Endodermal cell (in vitro differentiated cells): ENCODE results near the gene SYTL5. TPM values are rescaled to one million over a fixed set of nuclear protein-coding genes. Genes with fewer than 3 reads are reported as not detected.

Source experiments
- DNase-seq: peaks from one replicate; pipeline ENCODE4 v3.0.0-alpha.2; 2017
- H3K27ac ChIP-seq: 2 replicates; pipeline ENCODE4 v1.5.1; 2013; ENCODE audit warnings: mild to moderate bottlenecking, low read depth, low read length, moderate library complexity
- H3K27me3 ChIP-seq: 2 replicates; pipeline ENCODE4 v1.6.1; 2013; ENCODE audit warnings: mild to moderate bottlenecking, low read length, moderate library complexity; ENCODE audit not compliant: insufficient read depth, control insufficient read depth, poor library complexity, severe bottlenecking
- H3K36me3 ChIP-seq: 2 replicates; pipeline ENCODE4 v1.7.0; 2013; ENCODE audit warnings: mild to moderate bottlenecking, low read length, moderate library complexity; ENCODE audit not compliant: control insufficient read depth, insufficient read depth
- H3K4me1 ChIP-seq: one replicate; pipeline ENCODE4 v1.7.0; 2013; ENCODE audit warnings: low read length; ENCODE audit not compliant: control insufficient read depth, insufficient read depth
- H3K4me3 ChIP-seq: 2 replicates; pipeline ENCODE4 v1.5.1; 2013; ENCODE audit warnings: mild to moderate bottlenecking, low read length, moderate library complexity
- H3K9ac ChIP-seq: 2 replicates; pipeline ENCODE4 v1.6.1; 2013; ENCODE audit warnings: mild to moderate bottlenecking, low read length, moderate library complexity; ENCODE audit not compliant: poor library complexity, severe bottlenecking; ENCODE audit errors: extremely low read depth
- H3K9me3 ChIP-seq: 2 replicates; pipeline ENCODE4 v1.6.1; 2013; ENCODE audit warnings: mild to moderate bottlenecking, low read length, moderate library complexity; ENCODE audit not compliant: control insufficient read depth
- H3K27ac Mint-ChIP-seq: 2 replicates; pipeline ENCODE4 v1.8.0; 2020; ENCODE audit warnings: mixed read lengths
- H3K27me3 Mint-ChIP-seq: 2 replicates; pipeline ENCODE4 v1.8.0; 2021; ENCODE audit warnings: mild to moderate bottlenecking, mixed read lengths; ENCODE audit not compliant: insufficient read depth
- H3K36me3 Mint-ChIP-seq: 2 replicates; pipeline ENCODE4 v1.8.0; 2020; ENCODE audit warnings: low read depth, mixed read lengths
- H3K4me1 Mint-ChIP-seq: 2 replicates; pipeline ENCODE4 v1.8.0; 2020; ENCODE audit warnings: mixed read lengths
- H3K4me3 Mint-ChIP-seq: 2 replicates; pipeline ENCODE4 v1.8.0; 2020; ENCODE audit warnings: mild to moderate bottlenecking, moderate library complexity, mixed read lengths
- H3K9me3 Mint-ChIP-seq: 2 replicates; pipeline ENCODE4 v1.8.0; 2020; ENCODE audit warnings: mild to moderate bottlenecking, mixed read lengths
- WGBS, 2 experiments: methylation state at CpG; one replicate each; pipeline versions ENCODE4 v1.1.5 to v1.1.7; 2013; ENCODE audit warnings: missing lambda C conversion rate in 2 of 2, mixed read lengths in 1 of 2; ENCODE audit not compliant: insufficient coverage in 1 of 2, insufficient read length in 1 of 2; 5-methylcytosine and 5-hydroxymethylcytosine counted together
- total RNA-seq, 2 donors: library from RNA; stranded (reverse); fragmentation: NEBNext Ultra II Directional in 1 of 2; extraction: Animal tissue kit (Norgen Biotek cat#: 25700) in 1 of 2; gene quantifications; 2 replicates in 1 of 2; 3 replicates in 1 of 2; pipeline ENCODE4 v1.2.1, GENCODE V29; 2021
- TF ChIP-seq, protein P1 (sequence below): fragments of 200-600 bp; sonication (generic); conservative IDR thresholded peaks from 2 replicates; pipeline ENCODE4 v1.5.0; 2021; ENCODE audit warnings: antibody characterized with exemption, mild to moderate bottlenecking

Gene SYTL5
- total RNA-seq, 2 donors from 2014 or later = 8.1 to 8.6 TPM

DNA sequence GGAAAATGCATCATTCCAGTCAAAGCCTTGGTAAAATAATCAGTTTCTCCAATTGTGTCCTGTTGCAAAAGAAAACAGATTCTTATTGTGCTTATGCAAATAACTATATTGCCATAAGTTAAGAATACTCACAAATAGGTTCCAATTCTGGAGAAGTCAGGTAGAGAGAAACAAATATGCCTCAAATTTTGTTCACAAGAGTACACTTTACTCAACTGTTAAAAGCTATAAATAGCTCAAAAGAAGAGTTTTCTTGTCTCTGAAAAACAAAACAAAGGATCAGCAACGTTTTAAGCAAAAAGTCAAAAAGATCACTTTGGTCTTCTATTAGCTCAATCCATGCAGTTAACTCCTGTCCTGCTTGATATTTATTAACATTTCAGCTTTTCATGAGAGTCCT is 21.9 kb downstream of the SYTL5 start:
- H3K9ac ChIP-seq = no peak overlapping the region
- Mint-ChIP-seq H3K4me1 (no peaks in the 10 kb centered on the region), H3K27me3 (peaks cover 15% of the 10 kb centered on the region), H3K36me3 (no peaks in the 10 kb centered on the region), H3K27ac (no peak overlapping the region), H3K9me3 (peaks cover 72% of the 10 kb centered on the region), H3K4me3 (no peak overlapping the region)
- 85% methylated on average over 1 of the region's 1 CpG; no CpG with 5 or more reads in 1 of the 2 experiments for WGBS, 2 experiments
- H3K4me3 ChIP-seq = no peak overlapping the region
- TF ChIP-seq, protein P1, sequence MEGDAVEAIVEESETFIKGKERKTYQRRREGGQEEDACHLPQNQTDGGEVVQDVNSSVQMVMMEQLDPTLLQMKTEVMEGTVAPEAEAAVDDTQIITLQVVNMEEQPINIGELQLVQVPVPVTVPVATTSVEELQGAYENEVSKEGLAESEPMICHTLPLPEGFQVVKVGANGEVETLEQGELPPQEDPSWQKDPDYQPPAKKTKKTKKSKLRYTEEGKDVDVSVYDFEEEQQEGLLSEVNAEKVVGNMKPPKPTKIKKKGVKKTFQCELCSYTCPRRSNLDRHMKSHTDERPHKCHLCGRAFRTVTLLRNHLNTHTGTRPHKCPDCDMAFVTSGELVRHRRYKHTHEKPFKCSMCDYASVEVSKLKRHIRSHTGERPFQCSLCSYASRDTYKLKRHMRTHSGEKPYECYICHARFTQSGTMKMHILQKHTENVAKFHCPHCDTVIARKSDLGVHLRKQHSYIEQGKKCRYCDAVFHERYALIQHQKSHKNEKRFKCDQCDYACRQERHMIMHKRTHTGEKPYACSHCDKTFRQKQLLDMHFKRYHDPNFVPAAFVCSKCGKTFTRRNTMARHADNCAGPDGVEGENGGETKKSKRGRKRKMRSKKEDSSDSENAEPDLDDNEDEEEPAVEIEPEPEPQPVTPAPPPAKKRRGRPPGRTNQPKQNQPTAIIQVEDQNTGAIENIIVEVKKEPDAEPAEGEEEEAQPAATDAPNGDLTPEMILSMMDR = no peak
- H3K36me3 ChIP-seq = no peaks in the 10 kb centered on the region
- H3K4me1 ChIP-seq = no peaks in the 10 kb centered on the region
- peaks cover 23% of the 10 kb centered on the region for H3K9me3 ChIP-seq
- peaks cover 11% of the 10 kb centered on the region for H3K27me3 ChIP-seq
- DNase-seq = no peak
- H3K27ac ChIP-seq = no peak overlapping the region

DNA sequence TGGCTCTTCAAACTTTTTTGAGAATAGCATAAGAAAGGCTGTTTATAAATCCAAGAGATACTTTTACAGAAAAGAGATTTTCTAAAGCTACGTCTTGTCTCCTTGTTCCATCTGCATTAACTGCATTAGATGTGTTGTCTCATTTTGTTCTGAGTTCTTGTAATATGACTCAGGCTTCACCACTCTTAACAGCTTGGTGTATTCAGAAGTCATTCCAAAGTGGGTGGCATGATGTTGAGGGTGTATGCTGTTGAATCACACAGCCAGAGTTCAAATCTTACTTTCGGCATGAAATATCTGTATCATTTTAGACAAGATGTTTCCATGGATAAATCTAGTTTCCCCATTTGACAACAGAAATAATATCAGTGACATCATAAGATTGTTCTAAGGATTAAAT is 30.1 kb downstream of the SYTL5 start:
- WGBS, 2 experiments = 100% methylated on average over 1 of the region's 2 CpGs; no CpG with 5 or more reads in 1 of the 2 experiments
- Histone ChIP-seq H3K9me3 (no peaks in the 10 kb centered on the region), H3K27ac (no peak overlapping the region), H3K4me1 (no peaks in the 10 kb centered on the region), H3K36me3 (no peaks in the 10 kb centered on the region), H3K4me3 (no peak overlapping the region), H3K9ac (no peak overlapping the region), H3K27me3 (no peaks in the 10 kb centered on the region)
- TF ChIP-seq, protein P1 = no peak
- peaks cover 3% of the 10 kb centered on the region for H3K4me1 Mint-ChIP-seq
- no peak for DNase-seq
- no peak overlapping the region for H3K27ac Mint-ChIP-seq
- H3K36me3 Mint-ChIP-seq = no peaks in the 10 kb centered on the region
- peaks cover 6% of the 10 kb centered on the region for H3K27me3 Mint-ChIP-seq
- no peak overlapping the region for H3K4me3 Mint-ChIP-seq
- H3K9me3 Mint-ChIP-seq = peaks cover 61% of the 10 kb centered on the region

DNA sequence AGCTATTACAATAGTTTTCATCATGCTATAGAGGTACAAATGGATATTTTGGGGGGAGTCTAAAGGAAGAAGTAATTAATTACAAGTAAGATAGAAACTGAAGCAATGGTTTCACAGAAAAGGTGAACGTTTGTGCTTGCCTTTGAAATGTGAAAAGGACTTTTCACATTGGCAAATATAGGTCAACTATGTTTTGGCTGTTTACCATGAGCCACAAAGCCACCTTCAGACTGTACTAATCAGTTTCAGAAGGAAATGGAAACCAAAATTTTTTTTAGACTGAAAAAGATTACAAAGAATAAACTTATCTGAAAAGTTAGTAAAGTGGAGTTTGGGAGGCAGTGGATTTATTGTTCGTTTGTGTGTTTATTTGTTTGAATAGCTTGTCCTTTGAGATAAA is 32.1 kb downstream of the SYTL5 start:
- no peaks in the 10 kb centered on the region for H3K9me3 ChIP-seq
- no peak overlapping the region for H3K9ac ChIP-seq
- no peak overlapping the region for H3K27ac ChIP-seq
- DNase-seq = no peak
- no peaks in the 10 kb centered on the region for H3K36me3 ChIP-seq
- Mint-ChIP-seq H3K9me3 (peaks cover 46% of the 10 kb centered on the region), H3K4me1 (peaks cover 5% of the 10 kb centered on the region), H3K27me3 (peaks cover 6% of the 10 kb centered on the region), H3K36me3 (no peaks in the 10 kb centered on the region), H3K4me3 (no peak overlapping the region), H3K27ac (no peak overlapping the region)
- WGBS, 2 experiments = 80% methylated on average over 1 to 2 of the region's 2 CpGs
- TF ChIP-seq, protein P1 = no peak
- no peaks in the 10 kb centered on the region for H3K4me1 ChIP-seq
- H3K4me3 ChIP-seq = no peak overlapping the region
- H3K27me3 ChIP-seq = no peaks in the 10 kb centered on the region
